GM18861 (cell line): ENCODE measurements around the gene SEPTIN11.

Experiments
- ATAC-seq: cut with Tn5 transposase; IDR thresholded peaks from one replicate; pipeline ENCODE4 v1.9.1; 2021; ENCODE audit not compliant: unreplicated experiment

Gene SEPTIN11

GRCh38 chr4:76977736-76978350 lies 28.3 kb downstream of the SEPTIN11 start:
- ATAC-seq: no peak

DNA sequence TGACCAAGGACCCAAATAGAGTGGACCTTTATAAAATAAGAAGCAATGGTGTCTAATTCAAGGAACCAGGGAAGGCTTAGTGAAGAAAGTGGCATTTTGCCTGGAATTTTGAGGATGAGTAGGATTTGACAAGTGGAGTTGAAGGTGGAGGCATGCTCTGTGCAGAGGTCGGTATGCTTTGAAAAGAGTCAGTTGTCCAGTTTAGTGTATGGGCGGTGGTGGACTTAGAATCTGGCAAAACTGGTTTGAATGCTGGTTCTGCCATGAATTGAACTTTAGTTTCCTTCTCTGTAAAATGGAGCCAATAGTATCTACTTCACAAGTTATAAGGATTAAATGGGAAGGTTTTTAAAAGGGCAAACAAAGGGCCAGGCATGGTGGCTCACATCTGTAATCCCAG lies 29.7 kb downstream of the SEPTIN11 start:
- ATAC-seq: no peak

- no peak for ATAC-seq
These were observed 30.7 kb downstream of the SEPTIN11 start for GRCh38 chr4:76980261-76980660.

DNA sequence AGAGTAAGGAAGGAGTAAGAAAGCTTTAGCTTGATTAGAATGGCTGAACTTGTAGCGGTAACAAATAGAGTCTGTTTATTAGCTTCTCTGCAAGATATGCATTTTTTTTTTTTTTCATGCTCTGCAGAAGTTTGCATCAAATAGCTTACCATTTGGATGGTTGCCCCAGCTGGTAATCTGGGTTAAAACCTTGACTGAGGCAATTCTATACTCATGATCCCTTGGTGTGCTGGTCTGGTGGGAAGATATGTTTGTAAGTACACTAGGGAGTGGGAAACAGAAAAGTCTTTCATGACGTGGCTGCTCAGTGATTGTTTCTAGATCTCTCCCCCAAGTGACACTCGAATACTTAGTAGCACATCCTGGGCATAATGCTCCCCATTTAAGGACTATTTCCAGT lies 32.1 kb downstream of the SEPTIN11 start:
- ATAC-seq: no peak

- no peak for ATAC-seq
These were observed 33.4 kb downstream of the SEPTIN11 start for GRCh38 chr4:76982638-76983584.

GRCh38 chr4:76984127-76984526 lies 34.6 kb downstream of the SEPTIN11 start:
- peak; percentile 71 for ATAC-seq

GRCh38 chr4:76984788-76985211 lies 35.2 kb downstream of the SEPTIN11 start:
- no peak for ATAC-seq

GRCh38 chr4:76987153-76987591 lies 37.6 kb downstream of the SEPTIN11 start:
- no peak for ATAC-seq

GRCh38 chr4:76987685-76988084 lies 38.1 kb downstream of the SEPTIN11 start:
- no peak for ATAC-seq

GRCh38 chr4:76989391-76990061 lies 40.0 kb downstream of the SEPTIN11 start:
- ATAC-seq: no peak

DNA sequence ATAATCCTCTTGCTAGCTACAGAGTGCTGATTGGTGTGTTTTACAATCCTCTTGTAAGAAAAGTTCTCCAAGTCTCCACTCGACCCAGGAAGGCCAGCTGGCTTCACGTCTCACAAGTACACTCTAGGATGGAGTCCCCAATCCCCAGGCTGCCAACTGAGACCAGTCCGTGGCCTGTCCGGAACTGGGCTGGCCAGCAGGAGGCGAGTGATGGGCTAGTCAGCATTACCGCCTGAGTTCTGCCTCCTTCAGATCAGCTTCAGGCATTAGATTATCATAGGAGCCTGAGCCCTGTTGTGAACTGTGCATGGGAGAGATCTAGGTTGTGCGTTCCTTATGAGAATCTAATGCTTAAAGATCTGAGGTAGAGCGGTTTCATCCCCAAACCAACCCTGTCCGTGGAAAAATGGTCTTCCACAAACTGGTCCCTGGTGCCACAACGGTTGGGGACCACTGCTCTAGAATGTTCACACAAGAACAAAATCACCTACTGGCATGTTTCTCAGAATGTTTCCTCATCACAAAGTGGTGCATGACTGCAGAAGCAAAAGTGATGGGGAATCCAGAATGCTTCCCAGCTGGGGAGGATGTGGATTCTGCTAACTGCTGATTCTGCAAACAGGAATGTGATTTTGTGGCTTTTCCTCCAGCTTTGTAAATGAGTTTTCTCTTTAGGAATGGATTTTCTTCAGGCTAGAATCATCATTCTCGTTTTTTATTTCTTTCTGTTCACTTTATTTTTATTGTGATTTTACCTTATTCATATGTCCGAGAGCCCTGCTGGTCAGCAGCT lies 40.9 kb downstream of the SEPTIN11 start:
- no peak for ATAC-seq

DNA sequence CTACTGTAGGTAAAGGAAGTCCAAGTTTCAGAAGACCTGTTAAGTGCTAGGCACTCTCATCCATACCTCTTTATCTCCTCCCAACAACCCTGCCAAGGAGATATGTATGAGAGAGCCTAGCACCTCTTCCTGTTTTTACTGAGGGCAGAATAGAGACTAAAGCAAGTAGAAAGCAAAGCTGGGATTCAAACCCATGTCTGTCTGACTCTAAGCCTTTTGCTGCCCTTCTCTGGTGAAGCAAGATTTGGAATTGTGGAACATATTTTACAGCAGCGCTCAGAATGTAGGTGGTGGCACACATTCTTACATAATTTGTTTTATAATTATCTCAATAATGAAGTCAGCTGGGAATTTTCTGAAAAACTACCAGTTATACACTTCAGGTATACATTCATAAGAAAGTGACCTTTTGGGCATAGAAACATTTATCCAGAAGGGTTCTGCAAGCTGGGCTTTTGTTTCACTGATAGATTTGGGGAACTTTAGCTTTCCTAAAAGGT lies 41.7 kb downstream of the SEPTIN11 start:
- ATAC-seq: no peak

DNA sequence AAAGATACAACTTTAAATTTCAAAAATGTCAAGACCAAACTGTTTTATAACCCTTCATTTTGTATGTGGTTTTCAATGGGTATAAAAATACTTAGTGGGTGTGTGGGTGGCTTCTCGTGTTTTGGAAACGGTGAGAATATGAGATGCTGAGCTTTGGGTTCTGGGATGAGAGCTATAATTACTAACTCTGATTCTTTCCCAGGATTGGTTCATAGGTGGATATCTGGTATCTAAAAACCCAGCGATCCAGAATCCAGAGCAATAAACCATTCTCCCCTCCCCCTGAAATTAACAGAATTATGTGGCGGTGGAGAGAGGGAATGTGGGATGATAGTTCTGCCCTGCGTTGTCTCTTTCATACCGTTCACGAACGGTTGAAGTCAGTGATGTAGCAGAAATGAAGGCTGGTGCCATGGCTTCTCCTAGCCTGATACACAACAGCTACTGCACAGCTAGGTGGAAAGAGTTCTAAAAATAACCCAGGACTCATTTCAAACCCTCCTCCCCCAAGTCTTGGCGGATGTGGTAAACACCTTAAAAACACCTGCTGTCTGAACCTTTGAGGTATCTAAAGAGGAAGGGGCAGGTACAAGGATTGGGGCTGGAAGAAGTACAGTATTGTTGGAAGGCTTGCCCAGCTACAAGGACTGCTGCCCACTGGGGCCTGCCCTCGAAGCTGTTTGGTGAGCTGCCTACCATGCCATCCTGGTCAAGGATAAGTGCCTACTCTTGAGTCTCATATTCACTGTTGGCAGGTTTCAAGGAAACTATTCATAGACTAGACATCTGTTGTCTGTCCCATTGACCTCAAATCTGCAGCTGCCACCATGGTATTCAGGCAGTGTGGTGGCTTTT lies 44.5 kb downstream of the SEPTIN11 start:
- ATAC-seq: peak; percentile 61

DNA sequence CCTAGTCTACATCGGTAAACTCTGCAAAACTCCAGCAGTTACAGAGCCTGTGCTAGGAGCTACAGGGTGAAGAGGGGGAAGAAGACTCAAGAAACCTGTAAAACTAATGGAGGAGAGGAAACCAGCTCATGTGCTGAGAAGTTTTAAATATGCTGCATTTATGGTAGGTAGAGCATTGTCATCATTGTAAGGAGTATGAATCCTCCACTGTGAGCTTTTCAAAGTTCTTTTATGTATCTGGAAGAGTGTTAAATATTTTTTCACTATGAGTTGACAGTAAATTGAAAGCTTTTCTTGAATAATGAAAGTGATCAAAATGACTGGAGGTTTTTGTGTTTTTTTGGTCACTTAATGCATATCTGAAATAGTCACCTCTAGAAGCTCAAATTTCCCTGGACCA lies 46.2 kb downstream of the SEPTIN11 start:
- ATAC-seq: no peak

DNA sequence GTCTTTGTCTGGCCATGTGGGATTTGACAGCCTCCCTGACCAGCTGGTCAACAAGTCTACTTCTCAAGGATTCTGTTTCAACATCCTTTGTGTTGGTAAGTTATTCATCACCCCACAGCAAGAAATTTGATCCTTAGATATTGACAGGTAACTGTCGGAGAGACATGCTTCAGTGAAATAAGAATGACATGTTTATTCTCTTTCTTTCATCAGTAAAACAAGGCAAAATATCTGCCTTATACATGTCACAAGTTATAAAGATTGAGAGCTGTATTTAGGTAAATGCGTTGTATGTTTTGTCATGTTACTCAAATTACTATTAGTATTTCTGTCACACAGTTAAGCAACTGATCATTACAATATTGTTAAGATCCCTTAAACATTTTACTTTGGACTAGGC lies 46.9 kb downstream of the SEPTIN11 start:
- no peak for ATAC-seq

- ATAC-seq: no peak
These were observed 47.5 kb downstream of the SEPTIN11 start for GRCh38 chr4:76997077-76997476.

- no peak for ATAC-seq
These were observed 48.0 kb downstream of the SEPTIN11 start for GRCh38 chr4:76997532-76997931.

GRCh38 chr4:76998251-76998901 lies 48.8 kb downstream of the SEPTIN11 start:
- no peak for ATAC-seq
